GM19240 (cell line): ENCODE measurements around the gene LETM1.
"Not testable (repeated sequence)": the region's sequence is repeated elsewhere in the genome, so short reads cannot be mapped to it uniquely, and the experiment has no call there.

ENCODE experiments used
- DNase-seq: peaks from one replicate; pipeline ENCODE4 v3.0.0; 2011; ENCODE audit warnings: low spot score; ENCODE audit not compliant: insufficient read length

Gene LETM1

DNA sequence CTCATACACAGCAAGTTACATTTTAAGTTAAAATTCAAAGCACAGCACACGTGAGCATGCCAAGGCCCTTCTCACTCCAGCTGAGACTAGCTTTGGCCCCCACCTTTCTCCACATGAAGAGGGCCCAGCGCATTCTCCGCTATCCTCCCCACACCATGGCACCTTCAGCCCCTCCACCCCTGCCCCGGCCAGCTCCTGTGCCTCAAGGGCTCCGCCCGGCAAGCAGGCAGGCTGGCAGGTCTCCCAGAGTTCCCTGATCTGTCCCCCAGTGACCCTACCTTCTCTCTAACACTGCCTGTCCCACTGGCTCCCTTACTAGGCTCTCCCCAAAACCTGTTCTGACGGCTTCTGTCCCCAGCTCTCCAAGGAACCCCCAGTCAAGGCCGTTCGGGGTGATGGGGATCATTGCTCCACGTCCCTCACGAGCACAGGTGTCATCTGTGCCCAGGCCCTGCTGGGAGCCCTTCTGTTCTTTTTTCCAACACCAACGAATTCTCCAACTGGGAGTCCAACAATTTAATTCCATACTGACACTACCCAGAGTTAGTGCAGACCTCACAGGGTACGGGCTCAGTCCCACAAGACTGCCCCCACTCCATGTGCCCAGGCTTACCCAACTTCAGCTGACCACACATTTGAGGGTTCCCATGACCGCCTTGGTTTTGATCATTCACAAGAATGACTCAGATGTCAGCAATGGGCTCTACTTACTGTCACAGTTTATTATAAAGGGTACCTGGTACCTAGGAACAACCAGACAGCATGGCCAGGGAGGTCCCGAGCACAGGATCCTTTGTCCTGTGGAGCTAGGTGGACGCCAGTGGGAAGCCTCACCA lies 4.2 kb downstream of the LETM1 start:
- no peak for DNase-seq

DNA sequence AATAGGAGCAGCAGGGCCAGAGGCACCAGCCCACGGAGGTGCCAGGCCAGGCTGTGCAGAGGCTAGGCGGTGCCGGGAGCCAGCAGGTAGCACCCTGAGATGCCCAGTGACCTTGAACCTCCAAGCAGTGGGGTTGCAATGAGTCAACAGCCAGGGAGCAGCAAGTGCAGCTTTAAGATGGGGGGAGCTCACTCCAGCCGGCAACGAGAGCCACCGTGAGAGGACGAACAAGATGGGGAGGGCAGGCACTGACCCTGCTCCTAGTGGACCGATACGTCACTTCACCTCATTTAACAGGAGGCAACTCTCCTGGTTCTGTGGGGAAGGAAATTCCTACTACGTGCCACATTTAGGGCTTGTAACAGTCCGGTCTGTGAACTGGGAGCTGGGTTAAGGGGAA lies 4.8 kb downstream of the LETM1 start:
- no peak for DNase-seq

DNA sequence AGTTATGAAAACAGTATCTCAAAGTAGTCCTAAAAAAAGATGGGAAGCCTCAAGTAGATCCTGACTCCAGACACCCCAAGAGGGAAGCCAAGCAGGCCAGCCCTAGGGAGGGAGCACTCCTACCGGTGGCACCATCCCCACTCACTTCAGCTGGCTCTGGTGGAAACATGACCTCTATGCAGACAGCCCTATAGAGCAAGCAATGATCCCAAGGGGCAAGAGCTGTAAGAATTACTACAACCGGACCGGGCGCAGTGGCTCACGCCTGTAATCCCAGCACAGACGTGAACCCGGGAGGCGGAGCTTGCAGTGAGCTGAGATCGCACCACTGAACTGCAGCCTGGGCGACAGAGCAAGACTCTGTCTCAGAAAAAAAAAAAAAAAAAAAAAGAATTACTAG lies 5.7 kb downstream of the LETM1 start:
- DNase-seq = no peak

DNA sequence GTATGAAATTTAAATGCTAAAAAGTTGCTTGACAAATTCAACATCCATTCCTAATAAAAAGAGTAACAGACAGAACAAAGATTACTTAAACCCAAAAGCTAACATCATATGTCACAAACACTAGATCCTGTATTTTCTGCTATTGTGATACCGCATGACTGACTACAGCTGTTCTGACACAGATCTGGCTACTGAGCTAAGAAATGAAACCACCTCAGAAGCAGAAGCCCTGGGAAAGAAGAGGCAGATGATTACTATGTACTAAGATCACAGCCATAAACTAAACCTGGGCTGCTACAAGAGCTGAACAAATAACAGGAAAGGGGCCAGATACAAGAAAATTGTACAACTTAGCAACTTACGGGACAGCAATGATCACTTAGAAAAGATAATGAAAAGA lies 9.4 kb downstream of the LETM1 start:
- DNase-seq = no peak

DNA sequence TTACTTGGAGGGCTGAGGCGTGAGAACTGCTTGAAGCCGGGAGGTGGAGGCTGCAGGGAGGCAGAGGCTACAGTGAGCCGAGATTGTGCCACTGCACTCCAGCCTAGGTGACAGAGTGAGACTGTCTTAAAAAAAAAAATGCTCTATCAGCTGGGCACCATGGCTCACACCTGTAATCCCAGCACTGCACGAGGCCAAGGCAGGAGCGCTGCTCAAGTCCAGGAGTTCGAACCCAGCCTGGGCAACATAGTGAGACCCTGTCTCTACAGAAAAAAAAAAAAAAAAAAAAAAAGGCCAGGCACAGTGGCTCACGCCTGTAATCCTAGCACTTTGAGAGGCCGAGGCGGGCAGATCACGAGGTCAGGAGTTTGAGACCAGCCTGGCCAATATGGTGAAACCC lies 11.3 kb downstream of the LETM1 start:
- not testable (repeated sequence) for DNase-seq

DNA sequence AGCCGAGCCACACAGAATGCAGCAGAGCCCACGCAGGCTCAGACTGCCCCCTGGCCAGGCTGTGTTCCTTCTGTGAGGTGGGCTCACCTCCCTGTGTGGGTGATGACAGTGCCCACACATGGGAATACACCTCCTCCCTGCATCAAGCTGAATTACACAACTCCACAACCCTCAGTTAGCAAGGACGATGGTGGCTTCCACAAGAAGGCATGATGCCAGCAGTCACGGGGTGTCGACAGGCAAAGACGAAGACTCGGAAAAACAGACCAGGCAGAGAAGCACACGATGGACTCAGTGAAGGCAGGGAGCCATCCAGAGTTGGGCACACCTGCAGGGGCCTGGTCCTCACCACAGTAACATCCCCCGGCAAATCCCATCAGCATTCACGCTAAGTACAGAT lies 12.1 kb downstream of the LETM1 start:
- DNase-seq = no peak

DNA sequence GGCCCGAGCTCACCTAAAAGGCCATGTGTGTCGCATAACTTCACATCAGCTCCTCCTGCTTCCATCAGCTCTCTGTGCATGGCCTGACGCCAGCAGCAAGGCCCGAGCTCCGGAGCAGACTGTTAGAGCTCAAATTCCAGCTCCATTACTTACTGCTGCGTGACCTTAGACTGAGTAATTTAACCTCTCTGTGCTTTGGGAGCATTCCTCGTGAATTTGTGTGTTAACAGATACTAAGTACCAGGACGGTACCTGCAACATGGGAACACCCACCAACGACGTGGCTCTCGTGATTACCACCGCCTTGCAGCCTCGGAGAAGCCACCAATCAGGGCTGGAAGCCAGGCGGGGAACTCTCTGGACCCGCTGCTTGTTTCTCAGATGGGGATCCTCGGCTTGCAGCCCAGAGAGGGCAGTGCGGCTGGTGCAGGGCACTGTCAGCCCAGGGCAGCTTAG lies 12.9 kb downstream of the LETM1 start:
- DNase-seq = no peak

DNA sequence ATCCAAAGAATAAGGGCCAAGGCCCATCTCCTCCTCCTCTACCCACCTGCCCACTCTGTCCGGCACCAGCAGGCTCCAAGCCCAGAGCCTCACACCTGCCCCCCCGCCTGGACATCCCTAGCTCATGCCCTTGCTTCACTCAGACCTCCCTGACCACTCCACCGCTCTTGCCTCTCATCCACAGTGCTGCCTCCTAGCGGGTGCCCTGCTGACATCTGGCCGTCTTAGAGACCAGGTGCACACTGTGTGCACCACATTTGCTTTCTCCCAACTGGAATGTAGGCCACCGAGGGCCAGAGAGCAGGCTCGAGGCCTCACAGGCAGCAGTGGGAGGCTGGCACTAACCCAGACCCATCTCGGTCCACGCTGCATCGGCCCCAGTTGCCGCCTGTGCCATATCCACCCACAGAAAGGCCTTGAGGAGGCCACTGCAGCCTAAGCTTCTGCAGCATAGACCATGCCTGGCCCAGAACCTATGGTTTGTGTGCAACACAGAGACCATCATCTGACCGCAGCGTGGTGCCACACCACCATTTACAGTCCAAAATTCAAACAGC lies 13.5 kb downstream of the LETM1 start:
- DNase-seq = no peak

DNA sequence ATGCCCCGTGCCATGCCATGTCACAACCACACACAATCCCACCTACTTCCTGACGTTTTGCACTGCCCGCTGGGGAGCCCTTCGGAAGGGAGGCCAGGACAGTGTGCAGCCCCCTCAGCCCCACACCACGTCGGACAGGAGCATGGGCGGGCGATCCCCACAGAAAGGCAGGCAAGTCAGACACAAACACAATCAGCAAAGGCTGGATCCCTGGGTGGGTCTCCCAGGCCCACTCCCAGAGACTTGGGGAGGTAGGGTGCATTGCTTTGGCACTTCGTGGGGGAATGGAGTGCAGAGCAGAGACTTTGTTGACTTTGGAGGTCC lies 14.1 kb downstream of the LETM1 start:
- no peak for DNase-seq

DNA sequence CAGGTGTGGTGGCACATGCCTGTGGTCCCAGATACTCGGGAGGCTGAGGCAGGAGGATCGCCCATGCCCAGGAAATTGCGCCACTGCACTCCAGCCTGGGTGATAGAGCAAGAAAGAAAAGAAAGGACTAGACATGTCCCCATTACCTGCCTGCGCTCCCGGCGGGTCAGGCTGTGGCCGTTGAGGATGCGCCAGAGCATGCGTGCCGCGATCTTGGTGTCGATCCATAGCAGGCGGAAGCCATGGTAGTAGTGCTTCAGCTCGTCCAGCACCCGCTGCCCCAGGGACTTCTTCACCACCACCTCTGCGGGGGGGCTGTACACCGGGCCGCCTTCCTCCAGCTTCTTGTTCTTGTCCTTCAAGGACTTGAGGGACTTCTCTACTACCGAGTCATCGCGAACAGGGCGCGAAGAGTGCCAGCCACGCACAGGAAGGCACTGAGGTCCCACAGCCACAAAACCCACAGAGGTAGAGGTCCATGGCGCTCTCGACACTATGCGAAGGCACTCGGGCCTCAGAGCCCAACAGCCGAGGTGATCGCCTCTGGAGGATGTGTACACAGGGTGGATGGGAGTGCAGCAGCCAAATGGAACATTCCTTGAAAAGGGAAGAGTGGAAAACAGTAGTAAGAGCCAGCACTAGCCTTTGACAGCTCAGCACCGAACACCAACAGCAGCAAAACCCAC lies 14.6 kb downstream of the LETM1 start:
- DNase-seq = no peak

DNA sequence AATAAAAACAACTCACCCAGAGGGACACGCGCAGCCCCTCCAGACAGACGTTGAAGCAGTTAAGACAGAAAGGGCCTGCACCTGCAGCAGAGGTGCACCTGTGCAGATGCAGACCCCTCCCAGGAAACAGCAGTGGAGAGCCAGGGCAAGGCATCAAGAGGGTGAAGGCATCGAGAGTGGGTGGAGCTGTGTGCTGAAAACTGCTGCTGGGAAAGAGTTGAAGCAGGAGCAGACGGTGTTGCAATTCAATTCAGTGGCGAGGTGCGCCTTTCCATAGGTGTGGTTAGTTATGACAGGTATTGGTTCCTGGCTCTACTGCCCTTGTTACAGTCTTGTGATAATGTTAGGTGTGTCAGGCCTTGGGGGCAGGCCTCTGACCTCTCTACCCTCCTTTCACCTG lies 16.7 kb downstream of the LETM1 start:
- no peak for DNase-seq

DNA sequence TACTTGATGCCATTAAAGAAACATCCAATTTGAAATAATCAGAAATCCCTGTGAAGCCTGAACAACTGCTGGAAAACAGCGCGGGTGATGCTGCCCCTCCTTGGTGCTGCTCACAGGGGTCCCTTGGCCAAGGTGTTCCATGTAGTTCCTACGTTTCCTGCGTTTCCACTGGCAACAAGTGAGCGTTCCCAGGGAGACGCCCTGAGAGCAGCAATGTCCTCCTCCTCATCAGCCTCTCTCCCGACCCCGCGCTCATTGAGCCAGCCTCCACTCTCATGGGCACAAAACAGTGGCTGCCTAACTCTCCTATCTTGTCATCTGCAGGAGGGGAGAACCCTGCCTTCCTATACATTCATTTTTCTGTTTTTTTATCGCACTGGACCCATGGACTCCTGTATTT lies 18.9 kb downstream of the LETM1 start:
- DNase-seq = no peak

DNA sequence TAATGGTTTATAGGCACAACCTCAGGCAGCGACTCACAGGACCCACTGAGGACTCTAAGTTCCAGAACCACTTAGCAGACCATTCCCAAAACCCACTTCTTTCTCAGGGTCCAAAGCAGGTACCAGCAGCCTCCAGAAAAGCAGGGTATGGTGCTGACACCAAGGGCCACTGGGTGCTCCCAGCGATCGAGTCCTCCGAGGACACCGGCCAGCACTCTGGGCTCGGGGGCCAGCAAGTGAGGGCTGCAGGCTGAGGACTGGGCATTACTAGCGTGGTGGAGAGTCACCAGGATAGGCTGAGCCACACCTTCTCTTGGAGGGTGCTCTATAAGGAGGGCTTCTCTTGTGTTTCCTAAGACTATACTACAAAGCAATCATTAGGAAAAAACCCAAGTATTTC lies 19.3 kb downstream of the LETM1 start:
- DNase-seq = no peak

DNA sequence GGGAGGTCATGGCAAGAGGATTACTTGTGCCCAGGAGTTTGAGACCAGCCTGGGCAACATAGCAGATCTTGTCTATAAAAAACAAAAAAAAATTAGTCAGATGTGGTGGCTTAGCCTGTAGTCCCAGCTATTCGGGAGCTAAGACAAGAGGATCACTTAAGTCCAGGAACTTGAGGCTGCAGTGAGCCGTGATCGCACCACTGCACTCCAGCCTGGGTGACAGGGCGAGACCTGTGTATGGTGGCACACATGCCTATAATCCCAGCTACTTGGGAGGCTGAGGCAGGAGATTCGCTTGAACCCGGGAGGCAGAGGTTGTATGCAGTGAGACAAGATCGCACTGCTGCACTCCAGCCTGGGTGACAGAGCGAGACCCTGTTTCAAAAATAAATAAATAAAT lies 20.1 kb downstream of the LETM1 start:
- DNase-seq = not testable (repeated sequence)

DNA sequence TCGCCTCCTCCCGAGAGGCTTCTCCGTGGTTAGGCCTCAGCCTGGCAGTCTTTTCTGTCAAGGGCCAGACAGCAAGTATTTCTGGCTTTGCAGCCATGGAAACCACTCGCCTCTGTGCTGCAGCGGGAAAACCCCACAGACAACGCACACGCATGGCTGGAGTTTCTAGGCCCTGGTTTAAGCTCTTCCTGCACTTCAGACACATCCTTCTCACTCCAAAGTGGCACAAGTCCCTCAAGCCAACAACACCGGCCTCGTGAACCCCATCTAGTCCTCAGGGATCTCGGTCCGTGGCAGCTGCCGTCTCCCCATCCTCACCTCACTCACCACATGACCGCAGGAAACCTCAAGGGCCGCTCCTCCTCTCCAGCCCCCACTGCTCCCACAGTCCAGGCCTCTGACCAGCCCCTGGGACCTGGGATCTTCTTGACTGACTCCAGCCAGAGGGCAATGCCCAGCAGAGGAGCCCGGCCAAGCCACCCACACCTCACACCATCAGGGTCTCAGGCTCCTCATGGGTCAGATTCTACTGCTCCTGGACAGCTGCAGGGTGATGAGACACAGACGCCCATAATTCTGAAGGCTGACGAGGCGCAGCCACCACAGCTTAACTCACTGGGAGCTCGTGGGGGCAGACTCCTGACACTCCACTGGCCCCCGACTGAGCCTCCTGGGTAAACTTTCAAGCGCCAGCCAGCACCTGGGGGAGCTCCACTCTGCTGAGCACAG lies 21.7 kb downstream of the LETM1 start:
- peak; percentile 89 for DNase-seq

DNA sequence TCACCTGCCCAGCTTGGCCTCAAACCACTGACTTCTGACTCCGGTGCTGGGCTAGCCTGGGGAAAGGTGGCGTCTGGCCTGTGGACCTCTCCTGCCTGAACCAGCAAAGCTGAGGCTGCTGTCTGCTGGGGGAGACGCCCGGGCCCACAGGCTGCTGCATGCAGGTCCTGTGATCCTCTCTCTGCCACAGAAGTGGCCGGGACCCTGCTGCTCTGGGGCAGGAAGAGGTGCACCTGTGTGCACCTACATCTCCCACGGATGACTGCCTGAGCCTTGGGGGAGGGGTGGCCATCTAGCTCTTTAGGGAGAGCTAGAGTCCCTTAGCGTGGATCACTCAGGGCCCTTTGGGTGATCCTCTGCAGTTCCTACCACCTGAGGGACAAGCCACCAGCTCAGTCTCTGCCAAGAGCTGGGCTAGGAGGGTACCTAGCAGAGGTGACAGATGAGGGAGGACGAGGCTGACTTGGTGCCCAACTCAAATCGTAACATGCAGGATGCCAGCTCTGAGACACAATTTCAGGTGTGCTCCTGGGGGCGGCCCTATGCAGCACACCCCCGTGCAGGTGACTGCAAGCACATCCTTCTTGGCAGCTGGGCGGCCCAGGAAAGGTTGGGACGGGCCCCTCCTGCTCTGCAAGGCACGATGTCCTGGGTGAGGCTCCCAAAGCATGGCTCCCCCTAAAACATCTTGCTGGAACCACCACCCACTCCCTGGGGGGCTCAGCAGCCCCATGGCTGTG lies 22.5 kb downstream of the LETM1 start:
- no peak for DNase-seq

DNA sequence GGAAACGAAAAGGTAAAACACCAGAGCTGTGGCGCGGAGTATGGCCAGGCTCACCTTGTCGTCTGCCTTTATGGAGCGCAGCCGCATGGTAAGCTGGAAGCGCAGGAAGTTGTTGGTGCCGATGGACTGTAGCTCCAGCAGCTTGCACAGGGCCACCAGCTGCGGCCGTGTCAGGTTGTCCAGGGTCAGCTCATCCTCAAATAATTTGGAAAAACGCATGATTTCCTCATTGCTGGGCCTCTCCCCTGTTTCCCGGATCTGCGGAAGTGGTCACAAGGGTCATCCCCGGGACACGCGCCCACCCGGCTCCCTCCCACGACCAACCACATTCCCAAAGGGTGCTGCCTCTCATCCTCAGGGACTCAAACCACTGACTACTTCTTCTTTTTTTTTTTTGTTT lies 23.3 kb downstream of the LETM1 start:
- no peak for DNase-seq

DNA sequence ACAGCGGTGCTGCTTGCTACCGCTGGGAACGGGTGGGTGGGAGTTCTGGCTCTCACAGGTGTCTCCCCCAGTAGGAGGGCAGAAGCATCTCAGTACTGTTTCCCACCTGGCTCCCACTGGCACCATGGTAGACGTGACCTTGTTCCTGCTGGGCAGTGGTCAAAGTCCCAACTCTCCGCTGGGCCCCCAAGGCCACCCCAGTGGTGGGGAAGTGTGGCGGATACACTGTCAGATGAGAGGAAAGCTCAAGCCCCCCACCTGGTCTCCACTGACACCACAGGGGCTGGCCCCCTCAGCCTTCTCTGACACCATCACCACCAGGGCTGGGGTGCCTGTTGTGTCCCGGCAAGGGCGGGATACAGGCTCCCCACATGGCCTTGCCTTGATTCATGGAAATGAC lies 24.6 kb downstream of the LETM1 start:
- DNase-seq = no peak

DNA sequence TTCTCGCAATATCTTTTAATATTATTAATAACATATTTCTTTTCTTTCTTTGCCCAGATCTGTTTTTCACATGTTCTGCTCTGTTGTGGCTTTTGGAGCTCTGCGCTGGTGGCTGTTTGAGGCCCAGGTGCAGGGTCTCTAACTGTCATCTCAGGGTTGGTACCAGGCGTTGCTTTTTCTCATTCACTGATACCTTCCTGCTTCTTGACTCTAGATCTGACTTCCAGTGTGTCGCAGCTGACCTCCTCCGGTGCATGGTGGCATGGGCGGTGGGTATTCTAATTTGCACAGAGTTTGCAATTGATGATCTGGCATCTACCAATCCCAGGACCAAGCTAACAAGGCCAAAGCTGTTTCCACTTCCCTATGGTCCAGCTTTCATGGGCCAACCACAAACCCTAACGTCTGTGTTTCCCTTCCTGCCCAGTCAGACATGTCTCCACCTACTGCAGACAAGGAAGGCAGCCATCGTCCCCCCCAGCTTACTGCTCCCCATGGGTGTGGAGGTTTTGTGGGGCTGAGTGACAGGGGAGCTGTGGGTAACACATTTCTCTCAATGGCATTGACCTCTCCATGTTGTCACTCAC lies 25.2 kb downstream of the LETM1 start:
- DNase-seq = no peak

DNA sequence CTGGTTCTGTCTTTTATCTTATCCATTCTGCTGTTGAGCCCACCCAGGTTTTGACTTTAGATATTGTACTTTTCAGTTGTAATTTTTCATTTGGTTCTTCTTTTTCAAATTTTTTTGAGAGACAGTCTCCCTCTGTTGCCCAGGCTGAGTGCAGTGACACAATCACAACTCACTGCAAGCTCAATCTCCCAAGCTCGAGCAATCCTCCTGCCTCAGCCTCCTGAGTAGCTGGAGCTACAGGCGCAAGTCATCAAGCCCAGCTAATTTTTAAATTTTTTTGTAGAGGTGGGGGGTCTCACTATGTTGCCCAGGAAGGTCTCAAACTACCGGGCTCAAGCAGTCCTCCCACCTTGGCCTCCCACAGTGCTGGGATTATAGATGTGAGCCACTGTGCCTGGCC lies 25.7 kb downstream of the LETM1 start:
- no peak for DNase-seq
